GM06990 (cell line): ENCODE data around the gene SALL2.

Experiments
- DNase-seq: peaks from one replicate; pipeline ENCODE4 v3.0.0-alpha.2; 2011; ENCODE audit not compliant: insufficient read length; ENCODE audit errors: extremely low read depth
- H3K27me3 ChIP-seq: replicated peaks from 2 replicates; pipeline ENCODE4 v1.6.0; 2011; ENCODE audit warnings: low read length; ENCODE audit not compliant: control insufficient read depth, insufficient read depth
- H3K36me3 ChIP-seq: 2 replicates; pipeline ENCODE4 v1.5.1; 2011; ENCODE audit warnings: low read length; ENCODE audit not compliant: control insufficient read depth, insufficient read depth
- H3K4me3 ChIP-seq: replicated peaks from 2 replicates; pipeline ENCODE4 v1.5.1; 2011; ENCODE audit warnings: low read depth, mild to moderate bottlenecking, control low read depth, low read length
- TF ChIP-seq, protein P1 (sequence below): IDR thresholded peaks from 2 replicates; pipeline ENCODE4 v1.5.1; 2011; ENCODE audit warnings: low read length, control low read depth, mild to moderate bottlenecking, inconsistent platforms; ENCODE audit not compliant: insufficient read depth, poor library complexity, severe bottlenecking

SALL2 gene

GRCh38 chr14:21539189-21539940, 13.2 kb upstream of the SALL2 start:
- TF ChIP-seq, protein P1, sequence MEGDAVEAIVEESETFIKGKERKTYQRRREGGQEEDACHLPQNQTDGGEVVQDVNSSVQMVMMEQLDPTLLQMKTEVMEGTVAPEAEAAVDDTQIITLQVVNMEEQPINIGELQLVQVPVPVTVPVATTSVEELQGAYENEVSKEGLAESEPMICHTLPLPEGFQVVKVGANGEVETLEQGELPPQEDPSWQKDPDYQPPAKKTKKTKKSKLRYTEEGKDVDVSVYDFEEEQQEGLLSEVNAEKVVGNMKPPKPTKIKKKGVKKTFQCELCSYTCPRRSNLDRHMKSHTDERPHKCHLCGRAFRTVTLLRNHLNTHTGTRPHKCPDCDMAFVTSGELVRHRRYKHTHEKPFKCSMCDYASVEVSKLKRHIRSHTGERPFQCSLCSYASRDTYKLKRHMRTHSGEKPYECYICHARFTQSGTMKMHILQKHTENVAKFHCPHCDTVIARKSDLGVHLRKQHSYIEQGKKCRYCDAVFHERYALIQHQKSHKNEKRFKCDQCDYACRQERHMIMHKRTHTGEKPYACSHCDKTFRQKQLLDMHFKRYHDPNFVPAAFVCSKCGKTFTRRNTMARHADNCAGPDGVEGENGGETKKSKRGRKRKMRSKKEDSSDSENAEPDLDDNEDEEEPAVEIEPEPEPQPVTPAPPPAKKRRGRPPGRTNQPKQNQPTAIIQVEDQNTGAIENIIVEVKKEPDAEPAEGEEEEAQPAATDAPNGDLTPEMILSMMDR: no peak
- DNase-seq: no peak
- H3K4me3 ChIP-seq: no peak overlapping the region

GRCh38 chr14:21537090-21537424, 10.9 kb upstream of the SALL2 start:
- no peak for DNase-seq

More at GRCh38 chr14:21539189-21539940, 13.2 kb upstream of the SALL2 start:
- Histone ChIP-seq H3K36me3 (no peaks in the 10 kb centered on the region), H3K27me3 (peaks cover 5% of the 10 kb centered on the region)

GRCh38 chr14:21536418-21537089, 10.4 kb upstream of the SALL2 start:
- Histone ChIP-seq H3K36me3 (no peaks in the 10 kb centered on the region), H3K27me3 (peaks cover 5% of the 10 kb centered on the region), H3K4me3 (no peak overlapping the region)
- DNase-seq: no peak
- TF ChIP-seq, protein P1: no peak

More at GRCh38 chr14:21537090-21537424, 10.9 kb upstream of the SALL2 start:
- peaks cover 5% of the 10 kb centered on the region for H3K27me3 ChIP-seq
- no peak overlapping the region for H3K4me3 ChIP-seq
- TF ChIP-seq, protein P1: no peak
- H3K36me3 ChIP-seq: no peaks in the 10 kb centered on the region

- DNase-seq: no peak
- H3K4me3 ChIP-seq: no peak overlapping the region
- H3K27me3 ChIP-seq: peaks cover 5% of the 10 kb centered on the region
- H3K36me3 ChIP-seq: no peaks in the 10 kb centered on the region
- TF ChIP-seq, protein P1: no peak
Measured at GRCh38 chr14:21535545-21536417, 9.6 kb upstream of the SALL2 start.

DNA sequence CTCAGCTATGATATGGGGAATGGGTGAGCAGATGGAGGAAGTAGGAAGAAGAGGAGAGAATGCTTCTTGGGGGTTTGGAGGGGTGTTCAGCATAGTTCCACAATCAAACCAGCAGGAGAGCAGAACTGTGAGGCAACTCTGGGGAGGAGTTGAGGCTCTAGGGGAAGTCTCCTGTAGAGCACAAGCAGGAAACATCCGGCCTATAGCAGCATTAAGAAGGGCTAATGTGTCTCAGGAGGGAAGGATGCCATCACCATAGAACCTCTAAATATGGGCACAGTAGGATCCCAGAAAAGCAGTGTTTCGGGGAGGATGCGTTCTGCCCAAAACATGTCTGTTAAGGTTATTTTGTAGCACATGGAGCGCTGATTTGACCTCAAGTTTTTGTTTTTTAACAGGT, 8.4 kb upstream of the SALL2 start:
- TF ChIP-seq, protein P1: no peak
- DNase-seq: no peak
- Histone ChIP-seq H3K27me3 (peaks cover 5% of the 10 kb centered on the region), H3K4me3 (no peak overlapping the region), H3K36me3 (no peaks in the 10 kb centered on the region)
